Stimulated activated memory B cell treated with anti-CD40 and anti-IgM and Interleukin-4, amounts not matched to agents 10 μg/mL and 1 μg/mL and 100 μg/mL, for 72 hours (primary cell): ENCODE data around the gene SHROOM2.

Source experiments
- ATAC-seq: fragments of 150-1000 bp; cut with Tn5 transposase; 2 replicates; pipeline ENCODE4 v1.10.0; 2021
- H3K27ac Mint-ChIP-seq: one replicate; pipeline ENCODE4 v1.8.0; 2022; ENCODE audit warnings: mild to moderate bottlenecking, mixed read lengths
- H3K27me3 Mint-ChIP-seq: one replicate; pipeline ENCODE4 v1.8.0; 2022; ENCODE audit warnings: mixed read lengths
- H3K36me3 Mint-ChIP-seq: one replicate; pipeline ENCODE4 v1.8.0; 2022; ENCODE audit warnings: mixed read lengths
- H3K4me1 Mint-ChIP-seq: one replicate; pipeline ENCODE4 v1.8.0; 2022; ENCODE audit warnings: mixed read lengths
- H3K4me3 Mint-ChIP-seq: one replicate; pipeline ENCODE4 v1.8.0; 2022; ENCODE audit warnings: mild to moderate bottlenecking, moderate library complexity, mixed read lengths
- H3K9me3 Mint-ChIP-seq: one replicate; pipeline ENCODE4 v1.8.0; 2022; ENCODE audit warnings: mixed read lengths

Gene SHROOM2

DNA sequence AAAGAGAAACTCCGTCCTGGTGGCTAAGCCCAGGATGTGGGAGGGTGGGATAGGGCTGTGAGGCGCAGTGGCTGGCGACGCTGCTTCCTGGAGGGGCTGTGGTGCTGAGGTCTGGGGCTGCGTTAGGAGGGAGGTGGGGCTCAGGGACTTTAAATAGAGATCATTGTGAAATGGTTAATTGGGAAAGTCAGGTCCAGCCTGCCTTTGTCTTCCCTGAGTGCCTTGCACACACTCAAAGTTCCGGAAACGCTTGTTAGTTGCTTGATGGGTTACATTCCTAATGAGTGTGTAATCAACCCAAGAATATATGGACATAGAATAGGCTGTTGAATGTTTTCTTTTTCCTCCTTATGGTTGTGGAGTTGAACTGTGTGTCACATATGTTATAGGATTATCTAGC, 125.3 kb downstream of the SHROOM2 start:
- no peaks in the 10 kb centered on the region for H3K4me1 Mint-ChIP-seq
- no peak overlapping the region for H3K27ac Mint-ChIP-seq
- no peak for ATAC-seq
- H3K9me3 Mint-ChIP-seq, result no peaks in the 10 kb centered on the region
- no peaks in the 10 kb centered on the region for H3K36me3 Mint-ChIP-seq
- no peak overlapping the region for H3K4me3 Mint-ChIP-seq
- H3K27me3 Mint-ChIP-seq, result no peaks in the 10 kb centered on the region

- no peaks in the 10 kb centered on the region for H3K4me1 Mint-ChIP-seq
- no peak overlapping the region for H3K27ac Mint-ChIP-seq
- no peak for ATAC-seq
- H3K4me3 Mint-ChIP-seq, result no peak overlapping the region
- no peaks in the 10 kb centered on the region for H3K27me3 Mint-ChIP-seq
- no peaks in the 10 kb centered on the region for H3K36me3 Mint-ChIP-seq
- H3K9me3 Mint-ChIP-seq, result no peaks in the 10 kb centered on the region
These were observed 126.3 kb downstream of the SHROOM2 start for GRCh38 chrX:9912351-9913145.

GRCh38 chrX:9913146-9913433, 126.9 kb downstream of the SHROOM2 start:
- Mint-ChIP-seq H3K4me1 (no peaks in the 10 kb centered on the region), H3K27ac (no peak overlapping the region), H3K27me3 (no peaks in the 10 kb centered on the region), H3K9me3 (no peaks in the 10 kb centered on the region), H3K36me3 (no peaks in the 10 kb centered on the region), H3K4me3 (no peak overlapping the region)
- no peak for ATAC-seq

DNA sequence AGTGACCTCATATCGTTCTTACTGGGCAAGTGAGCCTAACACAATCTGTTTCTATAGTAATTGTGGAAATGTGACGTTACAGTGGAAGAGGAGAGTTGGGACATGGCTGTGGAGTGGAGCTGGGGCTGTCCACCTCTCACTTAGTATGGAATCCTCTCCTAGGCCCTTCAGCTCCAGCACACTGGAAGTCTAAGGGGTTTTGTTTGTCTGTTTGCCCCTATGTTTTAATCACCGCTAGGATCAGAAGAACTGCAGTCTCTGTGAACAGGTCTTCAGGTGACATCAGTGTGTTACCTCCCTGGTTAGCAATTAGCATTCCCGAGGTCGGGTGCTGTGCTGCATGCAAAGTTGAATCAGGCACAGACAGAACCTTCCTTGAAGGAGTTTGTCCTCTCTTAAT, 131.6 kb downstream of the SHROOM2 start:
- Mint-ChIP-seq H3K9me3 (peaks cover 4% of the 10 kb centered on the region), H3K27ac (no peak overlapping the region), H3K4me3 (no peak overlapping the region), H3K27me3 (peaks cover 10% of the 10 kb centered on the region), H3K4me1 (no peaks in the 10 kb centered on the region), H3K36me3 (no peaks in the 10 kb centered on the region)
- ATAC-seq, result no peak

DNA sequence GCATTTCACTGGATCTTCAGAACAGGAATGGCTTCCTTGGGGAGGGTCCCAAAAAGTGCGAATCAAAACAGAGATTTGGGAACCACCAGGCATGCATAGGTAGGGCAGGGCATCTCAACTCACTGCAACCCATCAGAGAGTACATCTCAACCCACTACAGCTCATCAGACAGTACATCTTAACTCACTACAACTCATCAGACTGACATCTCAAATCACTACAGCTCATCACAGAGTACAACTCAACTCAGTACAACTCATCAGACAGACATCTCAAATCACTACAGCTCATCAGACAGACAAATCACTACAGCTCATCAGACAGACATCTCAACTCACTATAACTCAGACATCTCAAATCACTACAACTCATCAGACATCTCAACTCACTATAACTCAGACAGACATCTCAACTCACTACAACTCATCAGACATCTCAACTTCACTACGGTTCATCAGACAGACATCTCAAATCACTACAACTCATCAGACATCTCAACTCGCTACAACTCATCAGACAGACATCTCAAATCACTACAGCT, 133.5 kb downstream of the SHROOM2 start:
- ATAC-seq, result no peak
- peaks cover 10% of the 10 kb centered on the region for H3K27me3 Mint-ChIP-seq
- H3K36me3 Mint-ChIP-seq, result no peaks in the 10 kb centered on the region
- peak overlapping the region; percentile 30 for H3K27ac Mint-ChIP-seq
- no peak overlapping the region for H3K4me3 Mint-ChIP-seq
- H3K4me1 Mint-ChIP-seq, result no peaks in the 10 kb centered on the region
- H3K9me3 Mint-ChIP-seq, result peaks cover 4% of the 10 kb centered on the region

DNA sequence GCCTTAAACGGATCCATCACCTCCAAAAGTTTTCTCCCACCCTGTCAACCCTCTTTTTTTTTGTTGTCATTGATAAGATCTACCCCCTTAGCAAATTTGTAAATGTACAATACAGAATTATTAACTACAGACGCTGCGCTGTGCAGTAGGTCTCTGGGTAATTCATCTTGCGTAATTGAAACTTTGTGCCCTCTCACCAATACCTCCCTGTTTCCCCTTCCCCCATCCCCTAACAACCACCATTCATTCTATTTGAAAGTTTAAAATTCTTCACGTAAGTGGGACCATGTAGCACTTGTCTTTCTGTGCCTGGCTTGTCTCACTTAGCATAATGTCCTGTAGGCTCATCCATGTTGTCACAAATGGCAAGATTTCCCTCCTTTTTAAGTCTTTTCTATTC, 135.2 kb downstream of the SHROOM2 start:
- no peak for ATAC-seq
- Mint-ChIP-seq H3K27ac (no peak overlapping the region), H3K27me3 (peaks cover 10% of the 10 kb centered on the region), H3K4me3 (no peak overlapping the region), H3K9me3 (peaks cover 4% of the 10 kb centered on the region), H3K4me1 (no peaks in the 10 kb centered on the region), H3K36me3 (no peaks in the 10 kb centered on the region)

GRCh38 chrX:9923357-9923756, 137.1 kb downstream of the SHROOM2 start:
- H3K36me3 Mint-ChIP-seq, result no peaks in the 10 kb centered on the region
- H3K9me3 Mint-ChIP-seq, result peaks cover 4% of the 10 kb centered on the region
- H3K4me1 Mint-ChIP-seq, result no peaks in the 10 kb centered on the region
- no peak overlapping the region for H3K27ac Mint-ChIP-seq
- ATAC-seq, result no peak
- H3K4me3 Mint-ChIP-seq, result no peak overlapping the region
- peaks cover 10% of the 10 kb centered on the region for H3K27me3 Mint-ChIP-seq

DNA sequence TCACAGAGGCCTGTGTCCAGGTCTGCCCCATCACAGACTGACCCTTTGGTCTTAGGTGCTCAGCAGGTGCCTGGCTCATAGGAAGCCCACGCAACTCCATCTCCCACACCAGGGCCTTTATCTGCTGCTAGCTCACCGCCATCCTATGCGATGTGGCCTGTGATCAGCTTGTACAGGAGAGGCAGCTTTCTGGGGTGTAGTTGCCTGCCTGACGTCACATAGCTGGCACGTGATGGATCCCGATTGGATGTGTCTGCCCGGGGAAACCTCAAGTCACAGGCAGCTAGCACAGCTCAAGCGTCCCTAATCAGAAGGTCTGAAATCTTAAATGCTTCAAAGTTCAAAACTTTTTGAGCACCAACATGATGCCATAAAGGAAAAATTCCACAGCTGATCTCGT, 139.8 kb downstream of the SHROOM2 start:
- no peaks in the 10 kb centered on the region for H3K36me3 Mint-ChIP-seq
- H3K27ac Mint-ChIP-seq, result no peak overlapping the region
- H3K4me3 Mint-ChIP-seq, result no peak overlapping the region
- H3K4me1 Mint-ChIP-seq, result no peaks in the 10 kb centered on the region
- H3K9me3 Mint-ChIP-seq, result no peaks in the 10 kb centered on the region
- no peak for ATAC-seq
- H3K27me3 Mint-ChIP-seq, result no peaks in the 10 kb centered on the region

DNA sequence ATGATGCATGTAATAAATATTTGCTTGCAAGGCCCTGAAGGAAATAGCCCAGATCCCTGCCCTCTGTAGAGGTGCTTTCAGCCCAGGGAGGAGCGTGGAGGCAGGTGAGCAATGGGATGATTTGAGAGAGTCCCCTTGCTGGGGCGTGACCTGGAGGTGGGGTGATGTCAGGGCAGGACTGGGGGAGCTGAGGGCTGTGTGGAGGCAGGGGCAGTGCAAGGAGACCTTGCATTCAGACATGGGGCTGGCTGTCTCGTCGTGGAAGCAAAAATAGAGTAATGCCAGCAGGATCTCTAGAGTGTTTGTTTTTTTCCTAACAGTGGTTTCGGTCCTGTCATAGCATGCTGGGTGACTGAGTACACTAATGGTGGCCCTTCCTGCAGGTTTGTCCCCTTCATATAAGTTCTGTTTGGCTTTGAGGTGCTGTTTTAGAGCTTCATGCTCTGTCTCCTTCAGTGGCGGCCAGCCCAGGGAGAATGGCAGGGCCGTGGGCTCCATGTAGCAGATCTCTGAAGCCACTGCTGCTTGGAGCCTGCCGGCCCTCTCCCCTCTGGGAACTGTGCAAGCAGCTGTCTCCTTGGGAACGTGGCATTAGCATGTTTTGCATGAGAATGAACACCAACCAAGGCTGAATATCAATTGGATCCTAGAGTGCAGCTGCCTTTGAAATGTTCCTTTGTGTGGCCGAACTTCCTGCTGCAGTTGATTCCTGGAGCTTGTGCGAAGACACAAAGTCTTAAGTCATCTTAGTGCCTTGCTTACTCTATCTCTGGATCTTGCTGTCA, 141.7 kb downstream of the SHROOM2 start:
- Mint-ChIP-seq H3K27me3 (no peaks in the 10 kb centered on the region), H3K27ac (no peak overlapping the region), H3K9me3 (no peaks in the 10 kb centered on the region), H3K4me3 (no peak overlapping the region), H3K4me1 (no peaks in the 10 kb centered on the region), H3K36me3 (no peaks in the 10 kb centered on the region)
- ATAC-seq, result no peak

DNA sequence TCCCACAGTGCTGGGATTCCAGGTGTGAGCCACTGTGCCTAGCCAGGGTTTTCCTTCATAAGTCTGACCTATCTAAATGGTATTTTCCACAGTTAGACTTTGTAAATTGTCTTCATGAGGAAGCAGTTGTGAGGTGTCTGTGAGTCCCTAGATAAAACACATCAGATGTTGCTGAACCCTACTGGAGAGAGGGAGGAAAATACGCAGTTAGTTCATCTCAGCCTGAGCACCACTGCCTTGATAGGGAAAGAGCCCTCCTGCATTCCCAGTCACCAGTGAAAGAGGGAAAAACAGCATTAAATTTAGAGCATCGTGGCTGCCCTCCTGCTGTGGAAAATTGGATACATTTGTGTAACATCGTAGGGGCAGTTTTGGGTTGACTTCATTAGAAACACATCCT, 149.2 kb downstream of the SHROOM2 start:
- H3K27ac Mint-ChIP-seq, result no peak overlapping the region
- no peak for ATAC-seq
- H3K36me3 Mint-ChIP-seq, result no peaks in the 10 kb centered on the region
- no peaks in the 10 kb centered on the region for H3K27me3 Mint-ChIP-seq
- no peak overlapping the region for H3K4me3 Mint-ChIP-seq
- peaks cover under 1% of the 10 kb centered on the region for H3K4me1 Mint-ChIP-seq
- H3K9me3 Mint-ChIP-seq, result no peaks in the 10 kb centered on the region

DNA sequence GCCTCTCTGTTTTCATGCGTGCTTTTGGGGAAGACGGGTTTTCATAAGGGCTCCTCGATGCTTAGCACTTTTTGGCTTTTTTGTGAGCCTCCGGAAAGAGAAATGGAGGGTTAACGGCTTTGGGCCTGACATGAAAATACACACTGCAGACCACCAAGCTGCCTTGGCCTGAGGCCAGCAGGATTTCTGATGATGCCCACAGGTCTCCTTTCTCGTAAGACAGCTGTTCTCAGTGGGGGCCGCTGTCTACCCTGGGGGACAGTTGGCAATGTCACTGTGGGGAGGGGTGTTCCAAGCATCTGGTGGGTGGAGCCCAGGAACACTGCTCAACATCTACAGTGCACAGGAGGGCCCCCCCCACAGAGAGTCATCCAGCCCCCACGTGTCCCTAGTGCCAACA, 151.5 kb downstream of the SHROOM2 start:
- no peaks in the 10 kb centered on the region for H3K9me3 Mint-ChIP-seq
- H3K36me3 Mint-ChIP-seq, result no peaks in the 10 kb centered on the region
- H3K27ac Mint-ChIP-seq, result no peak overlapping the region
- H3K4me1 Mint-ChIP-seq, result peaks cover 17% of the 10 kb centered on the region
- ATAC-seq, result no peak
- no peaks in the 10 kb centered on the region for H3K27me3 Mint-ChIP-seq
- no peak overlapping the region for H3K4me3 Mint-ChIP-seq

GRCh38 chrX:9938516-9938915, 152.3 kb downstream of the SHROOM2 start:
- Mint-ChIP-seq H3K4me3 (no peak overlapping the region), H3K27me3 (no peaks in the 10 kb centered on the region), H3K27ac (no peak overlapping the region), H3K4me1 (peaks cover 22% of the 10 kb centered on the region), H3K9me3 (peaks cover 3% of the 10 kb centered on the region), H3K36me3 (no peaks in the 10 kb centered on the region)
- no peak for ATAC-seq

GRCh38 chrX:9940421-9940820, 154.2 kb downstream of the SHROOM2 start:
- Mint-ChIP-seq H3K4me3 (no peak overlapping the region), H3K9me3 (peaks cover 3% of the 10 kb centered on the region)

DNA sequence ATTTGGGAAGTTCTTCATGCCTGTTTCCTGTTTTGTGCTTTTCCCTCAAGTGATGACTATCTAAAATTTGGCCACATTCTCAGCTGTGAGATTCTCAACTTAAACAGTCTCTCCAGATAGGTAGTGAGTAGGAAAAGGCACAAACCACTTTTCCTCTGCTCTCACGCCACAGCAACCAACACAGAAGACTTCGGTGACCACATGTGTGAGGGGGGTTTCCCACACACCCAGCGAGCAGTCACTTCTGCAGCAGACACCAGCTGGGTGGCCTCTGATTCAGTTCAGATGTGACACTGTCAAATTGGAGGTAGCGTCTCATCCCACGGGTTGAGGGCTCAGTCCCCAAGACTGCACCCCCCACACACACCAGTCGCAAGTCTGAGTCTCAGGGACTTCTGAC, 155.9 kb downstream of the SHROOM2 start:
- H3K9me3 Mint-ChIP-seq, result peaks cover 3% of the 10 kb centered on the region
- ATAC-seq, result peak; percentile 94
- peak overlapping the region; percentile 85 for H3K27ac Mint-ChIP-seq
- H3K36me3 Mint-ChIP-seq, result no peaks in the 10 kb centered on the region
- peak overlapping the region; percentile 38 for H3K4me3 Mint-ChIP-seq
- peaks cover 23% of the 10 kb centered on the region for H3K4me1 Mint-ChIP-seq
- H3K27me3 Mint-ChIP-seq, result no peaks in the 10 kb centered on the region

More at GRCh38 chrX:9940421-9940820, 154.2 kb downstream of the SHROOM2 start:
- Mint-ChIP-seq H3K36me3 (no peaks in the 10 kb centered on the region), H3K27ac (peak overlapping the region; percentile 85), H3K27me3 (no peaks in the 10 kb centered on the region), H3K4me1 (peaks cover 23% of the 10 kb centered on the region)
- no peak for ATAC-seq

DNA sequence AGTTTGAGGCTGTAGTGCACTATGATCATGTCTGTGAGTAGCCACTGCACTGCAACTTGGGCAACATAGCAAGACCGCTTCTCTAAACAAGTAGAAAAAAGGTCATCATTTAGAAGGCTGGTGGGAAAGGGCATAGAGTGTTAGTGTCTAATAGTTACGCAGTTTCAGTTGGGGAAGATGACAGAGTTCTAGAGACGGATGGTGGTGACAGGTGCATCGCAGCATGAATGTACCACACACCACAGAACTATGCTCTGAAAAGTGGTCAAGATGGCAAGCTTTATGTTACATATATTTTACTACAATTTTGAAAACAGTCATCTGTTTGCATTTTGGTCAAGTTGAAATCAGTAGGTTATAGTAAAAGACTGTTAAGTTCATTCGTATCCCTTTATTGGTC, 157.2 kb downstream of the SHROOM2 start:
- ATAC-seq, result peak; percentile 42

More for the DNA sequence above, 157.2 kb downstream of the SHROOM2 start:
- H3K4me3 Mint-ChIP-seq, result no peak overlapping the region
- H3K9me3 Mint-ChIP-seq, result peaks cover 3% of the 10 kb centered on the region
- H3K36me3 Mint-ChIP-seq, result no peaks in the 10 kb centered on the region
- no peaks in the 10 kb centered on the region for H3K27me3 Mint-ChIP-seq
- peaks cover 23% of the 10 kb centered on the region for H3K4me1 Mint-ChIP-seq
- peak overlapping the region; percentile 85 for H3K27ac Mint-ChIP-seq
